GM19351 (cell line): ENCODE data around the gene SRA1.

Experiments used
- ATAC-seq: cut with Tn5 transposase; IDR thresholded peaks from one replicate; pipeline ENCODE4 v1.9.1; 2021; ENCODE audit warnings: mild to moderate bottlenecking, moderate library complexity; ENCODE audit not compliant: unreplicated experiment

The SRA1 gene

GRCh38 chr5:140571105-140571504, 13.8 kb upstream of the SRA1 start:
- no peak for ATAC-seq

- ATAC-seq: no peak
These were observed 13.2 kb upstream of the SRA1 start for GRCh38 chr5:140570488-140570887.

- no peak for ATAC-seq
These were observed 12.8 kb upstream of the SRA1 start for GRCh38 chr5:140570058-140570457.

GRCh38 chr5:140569197-140569596, 11.9 kb upstream of the SRA1 start:
- peak; percentile 25 for ATAC-seq

- no peak for ATAC-seq
These were observed 11.3 kb upstream of the SRA1 start for GRCh38 chr5:140568443-140569063.

- ATAC-seq: no peak
These were observed 10.6 kb upstream of the SRA1 start for GRCh38 chr5:140567871-140568270.

GRCh38 chr5:140567136-140567818, 10.0 kb upstream of the SRA1 start:
- no peak for ATAC-seq

GRCh38 chr5:140566665-140567064, 9.4 kb upstream of the SRA1 start:
- no peak for ATAC-seq

GRCh38 chr5:140565780-140566095, 8.5 kb upstream of the SRA1 start:
- ATAC-seq: no peak

GRCh38 chr5:140565024-140565779, 7.9 kb upstream of the SRA1 start:
- no peak for ATAC-seq

- ATAC-seq: peak; percentile 82
These were observed 7.1 kb upstream of the SRA1 start, which contains the start of the genes APBB3 and SLC35A4 for GRCh38 chr5:140564196-140565023. APBB3 (minus strand) TSS chr5:140564598; CDS start chr5:140564245, 353 bp downstream. SLC35A4 (plus strand) TSS chr5:140564828; CDS start chr5:140567170, 2,342 bp downstream.

- ATAC-seq: no peak
These were observed 6.3 kb upstream of the SRA1 start for GRCh38 chr5:140563596-140563995.

- ATAC-seq: no peak
These were observed 4.7 kb upstream of the SRA1 start for GRCh38 chr5:140561753-140562523.

- ATAC-seq: no peak
These were observed 3.0 kb upstream of the SRA1 start for GRCh38 chr5:140560227-140560626.

GRCh38 chr5:140558542-140558941, 1.3 kb upstream of the SRA1 start:
- ATAC-seq: no peak

- ATAC-seq: no peak
These were observed 692 bp upstream of the SRA1 start for GRCh38 chr5:140557965-140558364.

- no peak for ATAC-seq
These were observed 835 bp downstream of the SRA1 start for GRCh38 chr5:140556438-140556837.

- ATAC-seq: no peak
These were observed 1.4 kb downstream of the SRA1 start for GRCh38 chr5:140555747-140556312.

- ATAC-seq: no peak
These were observed 2.8 kb downstream of the SRA1 start for GRCh38 chr5:140554454-140554853.

- no peak for ATAC-seq
These were observed 3.6 kb downstream of the SRA1 start for GRCh38 chr5:140553657-140554056.
